H1 (cell line): ENCODE data around the gene SCGN. TPM values are rescaled to one million over a fixed set of nuclear protein-coding genes. Genes with fewer than 3 reads are reported as not detected.

ENCODE experiments used
- CTCF ChIA-PET: fragments of 300-600 bp; sonication (Branson Sonifier 250); formaldehyde crosslinking; loops from one replicate; lab custom pipeline; 2021; ENCODE audit not compliant: partially characterized antibody; lab: Charles Lee
- POLR2A ChIA-PET: fragments of 300-600 bp; sonication (Branson Sonifier 250); formaldehyde crosslinking; loops from one replicate; lab custom pipeline; 2021; ENCODE audit warnings: inconsistent platforms; ENCODE audit not compliant: partially characterized antibody; lab: Charles Lee
- DNase-seq, 2 experiments: peaks; one replicate each; pipeline versions ENCODE4 v3.0.0 to v3.0.0-alpha.2; 2010 to 2022; ENCODE audit warnings: low spot score in 2 of 2, low read depth in 1 of 2, mixed read lengths in 1 of 2
- FAIRE-seq: peaks from 2 replicates; lab custom pipeline; 2011; peaks lifted over from hg19 to GRCh38; lab: Jason Lieb, UNC
- H2AFZ ChIP-seq: 2 replicates; pipeline ENCODE4 v1.8.1; 2012; ENCODE audit warnings: low read length, inconsistent platforms
- H2AK5ac ChIP-seq: 2 replicates; pipeline ENCODE4 v1.6.1; 2013; ENCODE audit warnings: low read depth, low read length
- H2BK120ac ChIP-seq: replicated peaks from 2 replicates; pipeline ENCODE3; 2013; ENCODE audit warnings: low read depth, low read length, inconsistent platforms
- H2BK12ac ChIP-seq: 2 replicates; pipeline ENCODE4 v1.6.1; 2013; ENCODE audit warnings: low read depth, low read length
- H2BK15ac ChIP-seq: 2 replicates; pipeline ENCODE4 v1.6.1; 2013; ENCODE audit warnings: low read length
- H2BK20ac ChIP-seq: 2 replicates; pipeline ENCODE4 v1.6.1; 2013; ENCODE audit warnings: low read length
- H2BK5ac ChIP-seq: 2 replicates; pipeline ENCODE4 v1.6.1; 2013; ENCODE audit warnings: low read depth, low read length
- H3K14ac ChIP-seq: 2 replicates; pipeline ENCODE4 v1.6.1; 2013; ENCODE audit warnings: inconsistent platforms; ENCODE audit not compliant: insufficient read length
- H3K18ac ChIP-seq: 2 replicates; pipeline ENCODE4 v1.6.1; 2013; ENCODE audit warnings: low read length; ENCODE audit errors: extremely low read depth
- H3K23ac ChIP-seq: 2 replicates; pipeline ENCODE4 v1.6.1; 2013; ENCODE audit warnings: inconsistent platforms; ENCODE audit not compliant: insufficient read length
- H3K23me2 ChIP-seq: 2 replicates; pipeline ENCODE4 v1.6.1; 2013; ENCODE audit warnings: low read depth, low read length
- H3K27ac ChIP-seq: 2 replicates; pipeline ENCODE4 v1.6.1; 2011; ENCODE audit warnings: low read depth, low read length, inconsistent platforms
- H3K27me3 ChIP-seq, 4 experiments: replicated peaks in 1 of 4; 1 replicate in 1 of 4; 2 replicates in 3 of 4; pipeline versions ENCODE4 v1.6.1 to v1.8.1; 2011 to 2013; ENCODE audit warnings: low read length in 3 of 4, mild to moderate bottlenecking in 3 of 4, inconsistent platforms in 2 of 4, mixed read lengths in 2 of 4, moderate library complexity in 1 of 4; ENCODE audit not compliant: control insufficient read depth in 3 of 4, insufficient read depth in 3 of 4; ENCODE audit errors: extremely low read depth in 1 of 4
- H3K36me3 ChIP-seq, 4 experiments: 2 replicates each; pipeline versions ENCODE4 v1.6.1 to v1.8.1; 2011 to 2013; ENCODE audit warnings: mild to moderate bottlenecking in 4 of 4, low read length in 3 of 4, moderate library complexity in 2 of 4, control low read depth in 1 of 4, inconsistent platforms in 1 of 4; ENCODE audit not compliant: insufficient read depth in 4 of 4, control insufficient read depth in 2 of 4
- H3K4ac ChIP-seq: replicated peaks from 2 replicates; pipeline ENCODE3; 2013; ENCODE audit warnings: low read length, low read depth, mixed read lengths, inconsistent platforms; ENCODE audit not compliant: insufficient read length
- H3K4me1 ChIP-seq, 4 experiments: replicated peaks in 1 of 4; 1 replicate in 1 of 4; 2 replicates in 3 of 4; pipeline versions ENCODE4 v1.6.1 to v1.8.1; 2011 to 2013; ENCODE audit warnings: low read length in 3 of 4, inconsistent platforms in 2 of 4, mixed read lengths in 1 of 4; ENCODE audit not compliant: insufficient read depth in 4 of 4, control insufficient read depth in 3 of 4
- H3K4me2 ChIP-seq, 2 experiments: 2 replicates each; pipeline versions ENCODE4 v1.6.1 to v1.8.1; 2011 to 2013; ENCODE audit warnings: low read depth in 2 of 2, low read length in 2 of 2, control low read depth in 1 of 2, inconsistent platforms in 1 of 2, mild to moderate bottlenecking in 1 of 2; ENCODE audit not compliant: insufficient read depth in 1 of 2
- H3K4me3 ChIP-seq, 4 experiments: fragments of 200-600, 300-600 bp in 1 of 4; sonication (generic), shearing (Covaris generic), sonication (Bioruptor Twin) in 1 of 4; 2 replicates each; pipeline versions ENCODE4 v1.5.1 to v1.8.1; 2011 to 2016; ENCODE audit warnings: low read length in 4 of 4, low read depth in 3 of 4, control low read depth in 2 of 4, inconsistent platforms in 2 of 4, mild to moderate bottlenecking in 2 of 4, mixed read lengths in 1 of 4, moderate library complexity in 1 of 4; ENCODE audit not compliant: insufficient read depth in 2 of 4; ENCODE audit errors: extremely low read depth in 1 of 4
- H3K56ac ChIP-seq: replicated peaks from 2 replicates; pipeline ENCODE3; 2013; ENCODE audit warnings: low read depth, mild to moderate bottlenecking, mixed read lengths, low read length, inconsistent platforms; ENCODE audit not compliant: insufficient read length
- H3K79me1 ChIP-seq: 2 replicates; pipeline ENCODE4 v1.6.1; 2013; ENCODE audit warnings: low read depth, low read length, control low read depth
- H3K79me2 ChIP-seq, 2 experiments: 2 replicates each; pipeline versions ENCODE4 v1.6.1 to v1.8.1; 2012 to 2013; ENCODE audit warnings: low read length in 2 of 2, mild to moderate bottlenecking in 2 of 2, inconsistent platforms in 1 of 2; ENCODE audit not compliant: insufficient read depth in 2 of 2, control insufficient read depth in 1 of 2
- H3K9ac ChIP-seq, 4 experiments: replicated peaks in 1 of 4; 1 replicate in 1 of 4; 2 replicates in 3 of 4; pipeline versions ENCODE4 v1.6.1 to v1.8.1; 2011 to 2013; ENCODE audit warnings: low read depth in 3 of 4, low read length in 3 of 4, control low read depth in 2 of 4, mild to moderate bottlenecking in 2 of 4, moderate library complexity in 2 of 4, inconsistent platforms in 1 of 4; ENCODE audit errors: extremely low read depth in 1 of 4
- H3K9me3 ChIP-seq, 2 experiments: 2 replicates each; pipeline versions ENCODE4 v1.6.1 to v1.8.1; 2012 to 2013; ENCODE audit warnings: mild to moderate bottlenecking in 2 of 2, moderate library complexity in 2 of 2, control low read depth in 1 of 2, inconsistent platforms in 1 of 2, low read depth in 1 of 2, low read length in 1 of 2, mixed read lengths in 1 of 2; ENCODE audit not compliant: insufficient read depth in 2 of 2
- H4K20me1 ChIP-seq, 2 experiments: replicated peaks in 1 of 2; 2 replicates each; pipeline versions ENCODE3 to v1.8.1; 2011 to 2013; ENCODE audit warnings: inconsistent platforms in 2 of 2, low read length in 2 of 2, mild to moderate bottlenecking in 1 of 2; ENCODE audit not compliant: insufficient read depth in 2 of 2, control insufficient read depth in 1 of 2
- H4K5ac ChIP-seq: 2 replicates; pipeline ENCODE4 v1.6.1; 2013; ENCODE audit warnings: low read length, low read depth, mixed read lengths, inconsistent platforms; ENCODE audit not compliant: insufficient read length
- H4K8ac ChIP-seq: 2 replicates; pipeline ENCODE4 v1.8.0; 2013; ENCODE audit warnings: mild to moderate bottlenecking, moderate library complexity, low read length, inconsistent platforms; ENCODE audit not compliant: insufficient read depth; ENCODE audit errors: extremely low read depth
- H4K91ac ChIP-seq: replicated peaks from 2 replicates; pipeline ENCODE3; 2013; ENCODE audit warnings: low read length, mixed read lengths, inconsistent platforms; ENCODE audit not compliant: insufficient read length
- CTBP2 ChIP-seq: IDR thresholded peaks from 2 replicates; pipeline ENCODE4 v1.7.0; 2011; ENCODE audit warnings: borderline replicate concordance, mild to moderate bottlenecking, moderate library complexity, mixed read lengths, low read length; ENCODE audit not compliant: insufficient read depth, insufficient read length
- CTCF ChIP-seq, 3 experiments: IDR thresholded peaks; 1 replicate in 2 of 3; 2 replicates in 1 of 3; pipeline versions ENCODE4 v1.5.1 to v1.6.1; 2011; ENCODE audit warnings: low read length in 3 of 3, mild to moderate bottlenecking in 3 of 3, inconsistent platforms in 2 of 3, low read depth in 1 of 3, moderate library complexity in 1 of 3; ENCODE audit not compliant: insufficient read depth in 1 of 3; ENCODE audit errors: control extremely low read depth in 1 of 3
- HDAC6 ChIP-seq: IDR thresholded peaks from one replicate; pipeline ENCODE4 v1.7.1; 2012; ENCODE audit warnings: low read depth, mild to moderate bottlenecking, inconsistent platforms, low read length, moderate library complexity
- MAFK ChIP-seq: IDR thresholded peaks from 2 replicates; pipeline ENCODE4 v1.6.1; 2012; ENCODE audit warnings: low read depth, mild to moderate bottlenecking, improper control_type of control experiment, low read length
- POLR2AphosphoS5 ChIP-seq: IDR thresholded peaks from 2 replicates; pipeline ENCODE4 v1.6.1; 2011; ENCODE audit warnings: low read depth, low read length
- RBBP5 ChIP-seq: IDR thresholded peaks from 2 replicates; pipeline ENCODE4 v1.7.1; 2012; ENCODE audit warnings: low read depth, mild to moderate bottlenecking, inconsistent platforms, low read length, moderate library complexity, borderline replicate concordance
- RNF2 ChIP-seq: fragments of 200-900, 300-1000 bp; sonication (generic); IDR thresholded peaks from 2 replicates; pipeline ENCODE4 v1.7.1; 2016; ENCODE audit warnings: borderline replicate concordance, low read depth, mild to moderate bottlenecking, antibody characterized with exemption, low read length; ENCODE audit not compliant: poor library complexity, severe bottlenecking; ENCODE audit errors: missing control alignments
- SAP30 ChIP-seq: fragments of 300-600 bp; sonication (generic); IDR thresholded peaks from 2 replicates; pipeline ENCODE4 v1.7.1; 2012; ENCODE audit warnings: low read length, moderate library complexity, mild to moderate bottlenecking, inconsistent platforms; ENCODE audit not compliant: insufficient read depth, insufficient replicate concordance
- TEAD4 ChIP-seq: IDR thresholded peaks from 2 replicates; pipeline ENCODE4 v1.6.1; 2012; ENCODE audit warnings: low read depth, low read length, inconsistent platforms, mixed read lengths
- WGBS, 2 experiments: shearing (Covaris generic) in 1 of 2; methylation state at CpG; one replicate each; pipeline versions ENCODE4 v1.1.6 to v1.1.7; 2013 to 2015; ENCODE audit warnings: low lambda C conversion rate in 2 of 2, mixed read lengths in 2 of 2, inconsistent platforms in 1 of 2, low coverage in 1 of 2, missing lambda C conversion rate in 1 of 2; ENCODE audit not compliant: insufficient replicate concordance in 2 of 2, insufficient coverage in 1 of 2, insufficient read length in 1 of 2; ENCODE audit errors: extremely low coverage in 1 of 2, missing lambda C conversion rate in 1 of 2; 5-methylcytosine and 5-hydroxymethylcytosine counted together
- polyA plus RNA-seq, 7 experiments: library from polyadenylated mRNA; depleted of rRNA in 3 of 7; stranded (reverse) in 5 of 7; unstranded in 2 of 7; fragments of >200 nt in 5 of 7; fragments of 200-250 nt in 2 of 7; gene quantifications; 1 replicate in 5 of 7; 2 replicates in 1 of 7; 4 replicates in 1 of 7; pipeline versions ENCODE4 v1.2.1 to v1.2.3, GENCODE V29; 2011 to 2013; ENCODE audit warnings: missing spikeins in 2 of 7, mixed read lengths in 2 of 7
- total RNA-seq: library from RNA; stranded (reverse); fragmentation: NEBNext Ultra II Directional; extraction: Animal tissue kit (Norgen Biotek cat#: 25700); gene quantifications from 2 replicates; pipeline ENCODE4 v1.2.1, GENCODE V29; 2021
- TF ChIP-seq, protein P1 (sequence below): IDR thresholded peaks from 2 replicates; pipeline ENCODE4 v1.6.1; 2011; ENCODE audit warnings: low read depth, mild to moderate bottlenecking, low read length; ENCODE audit not compliant: insufficient read depth

Gene SCGN
- total and polyA plus RNA-seq, 2 of the 8 experiments (the other 6 are each of a cell fraction or from before 2014, with no cell fraction given) = not detected

DNA sequence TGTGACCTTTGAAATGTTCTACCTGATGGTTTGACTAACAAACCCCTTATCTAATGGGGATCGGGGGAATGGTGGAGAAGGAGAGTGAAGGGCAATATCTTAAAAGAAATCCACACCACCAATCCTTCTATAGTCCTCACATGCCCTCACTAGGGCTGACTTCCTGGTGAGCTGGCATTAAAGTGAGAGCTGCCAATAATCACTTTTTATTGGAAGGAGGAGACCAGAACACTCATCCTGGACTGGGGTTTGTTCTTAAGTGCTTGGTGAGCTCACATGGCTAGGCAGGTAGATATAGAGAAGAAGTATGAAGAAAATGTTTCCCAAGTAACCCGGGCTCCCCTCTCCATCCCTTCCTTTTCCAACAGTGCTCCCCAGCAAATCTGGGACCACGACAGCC, 49.8 kb downstream of the SCGN start:
- H3K56ac ChIP-seq = no peak overlapping the region
- no peak overlapping the region for H3K23ac ChIP-seq
- H3K4me1 ChIP-seq = no peaks in the 10 kb centered on the region
- H4K5ac ChIP-seq = no peak overlapping the region
- DNase-seq (no peak), FAIRE-seq (no peak)
- H2BK20ac ChIP-seq = no peak overlapping the region
- no peaks in the 10 kb centered on the region for H4K20me1 ChIP-seq
- H4K91ac ChIP-seq = no peak overlapping the region
- no peaks in the 10 kb centered on the region for H3K27me3 ChIP-seq
- ChIA-PET CTCF (interaction anchor here (1.2 to 7.1 kb wide), 3 partner anchors 8 to 18 kb away, joined by 3 to 52 read pairs (median 3); no protein-coding TSS in a partner anchor), POLR2A (no interaction called here)
- H3K36me3 ChIP-seq = no peaks in the 10 kb centered on the region
- no peak overlapping the region for H3K4me3 ChIP-seq
- no peak overlapping the region for H2BK12ac ChIP-seq
- no peak overlapping the region for H2AFZ ChIP-seq
- H3K4me2 ChIP-seq = no peak overlapping the region
- no peaks in the 10 kb centered on the region for H3K9me3 ChIP-seq
- no peak overlapping the region for H3K9ac ChIP-seq
- H2BK5ac ChIP-seq = no peak overlapping the region
- H3K79me1 ChIP-seq = no peaks in the 10 kb centered on the region
- H3K4ac ChIP-seq = no peak overlapping the region
- H2BK120ac ChIP-seq = no peak overlapping the region
- H2BK15ac ChIP-seq = no peak overlapping the region
- no peak overlapping the region for H3K27ac ChIP-seq
- WGBS, 2 experiments = 92% methylated on average over 3 of the region's 3 CpGs; no CpG with 5 or more reads in 1 of the 2 experiments
- H3K14ac ChIP-seq = no peak overlapping the region
- H3K23me2 ChIP-seq = no peaks in the 10 kb centered on the region; the same call in 1 of the 2 replicates
- no peaks in the 10 kb centered on the region for H3K79me2 ChIP-seq
- H2AK5ac ChIP-seq = no peak overlapping the region
- H3K18ac ChIP-seq = no peak overlapping the region
- H4K8ac ChIP-seq = no peak overlapping the region
- TF ChIP-seq TEAD4 = no peak
- TF ChIP-seq RBBP5 = no peak
- TF ChIP-seq MAFK = no peak
- no peak for TF ChIP-seq RNF2
- TF ChIP-seq HDAC6 = no peak
- TF ChIP-seq, protein P1, sequence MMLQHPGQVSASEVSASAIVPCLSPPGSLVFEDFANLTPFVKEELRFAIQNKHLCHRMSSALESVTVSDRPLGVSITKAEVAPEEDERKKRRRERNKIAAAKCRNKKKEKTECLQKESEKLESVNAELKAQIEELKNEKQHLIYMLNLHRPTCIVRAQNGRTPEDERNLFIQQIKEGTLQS = no peak
- no peak for TF ChIP-seq SAP30
- TF ChIP-seq POLR2AphosphoS5 = no peak
- no peak for TF ChIP-seq CTCF (IDR thresholded peaks at IDR 0.05; ENCODE audit: control extremely low read depth in 1 of 3, insufficient read depth in 1 of 3, low read depth in 1 of 3, low read length in 3 of 3)
- TF ChIP-seq CTBP2 = no peak
